Body of pancreas (tissue), 4 donors: ENCODE data around the gene CLASP1. TPM values are rescaled to one million over a fixed set of nuclear protein-coding genes. Genes with fewer than 3 reads are reported as not detected.

ENCODE experiments used
- ATAC-seq: fragments of 150-250 bp; one replicate; pipeline ENCODE4 v1.9.1; 2016
- DNase-seq, 4 donors: peaks; one replicate each; pipeline ENCODE4 v3.0.0-alpha.2; 2019
- H3K27ac ChIP-seq, 4 donors: fragments of 200-600 bp; sonication (generic); 1 replicate in 3 of 4; 2 replicates in 1 of 4; pipeline versions ENCODE4 v1.5.1 to v1.6.1; 2016 to 2019; ENCODE audit warnings: mild to moderate bottlenecking in 1 of 4, mixed read lengths in 1 of 4, moderate library complexity in 1 of 4
- H3K27me3 ChIP-seq, 2 donors: fragments of 200-600 bp; sonication (generic); one replicate each; pipeline ENCODE4 v1.6.0; 2016; ENCODE audit warnings: mild to moderate bottlenecking in 1 of 2
- H3K36me3 ChIP-seq, 2 donors: fragments of 200-600 bp; sonication (generic); replicated peaks in 1 of 2; 2 replicates each; pipeline ENCODE4 v1.5.1; 2016; ENCODE audit warnings: low read depth in 2 of 2; ENCODE audit not compliant: insufficient read depth in 1 of 2
- H3K4me1 ChIP-seq: fragments of 200-600 bp; sonication (generic); one replicate; pipeline ENCODE4 v1.6.0; 2016
- H3K4me3 ChIP-seq, 2 donors: fragments of 200-600 bp; sonication (generic); 1 replicate in 1 of 2; 2 replicates in 1 of 2; pipeline ENCODE4 v1.5.1; 2016 to 2019
- H3K9me3 ChIP-seq, 3 donors: fragments of 200-600 bp; sonication (generic); 1 replicate in 2 of 3; 2 replicates in 1 of 3; pipeline ENCODE4 v1.5.1; 2016
- POLR2A ChIP-seq, 3 donors: fragments of 450-650 bp; IDR thresholded peaks; one replicate each; pipeline ENCODE4 v1.6.1; 2016; ENCODE audit warnings: antibody characterized with exemption in 3 of 3, mild to moderate bottlenecking in 2 of 3
- WGBS, 2 donors: methylation state at CpG; one replicate each; pipeline ENCODE4 v1.1.5; 2017; 5-methylcytosine and 5-hydroxymethylcytosine counted together
- intact Hi-C: fragments of 100-400 bp; cut with DNase I; formaldehyde crosslinking; loops from one replicate; pipeline ENCODE4 v1.15.1; 2023
- total RNA-seq, 2 donors: library from RNA; depleted of rRNA; stranded (reverse); fragments of >200 nt; gene quantifications; one replicate each; pipeline ENCODE4 v1.1.0, GENCODE V29; 2016
- TF ChIP-seq, protein P1 (sequence below), 7 experiments: fragments of 450-650 bp in 4 of 7; fragments of 200-600 bp in 3 of 7; sonication (generic) in 3 of 7; IDR thresholded peaks; one replicate each; pipeline ENCODE4 v1.5.1; 2016 to 2019; ENCODE audit warnings: antibody characterized with exemption in 7 of 7

CLASP1 gene
- total RNA-seq, 2 donors from 2014 or later = 28.5 to 44.2 TPM

GRCh38 chr2:121506621-121507020 is 142.6 kb downstream of the CLASP1 start:
- WGBS, 2 donors = 87 to 93% methylated on average over 1 of the region's 1 CpG
- no peak for DNase-seq

DNA sequence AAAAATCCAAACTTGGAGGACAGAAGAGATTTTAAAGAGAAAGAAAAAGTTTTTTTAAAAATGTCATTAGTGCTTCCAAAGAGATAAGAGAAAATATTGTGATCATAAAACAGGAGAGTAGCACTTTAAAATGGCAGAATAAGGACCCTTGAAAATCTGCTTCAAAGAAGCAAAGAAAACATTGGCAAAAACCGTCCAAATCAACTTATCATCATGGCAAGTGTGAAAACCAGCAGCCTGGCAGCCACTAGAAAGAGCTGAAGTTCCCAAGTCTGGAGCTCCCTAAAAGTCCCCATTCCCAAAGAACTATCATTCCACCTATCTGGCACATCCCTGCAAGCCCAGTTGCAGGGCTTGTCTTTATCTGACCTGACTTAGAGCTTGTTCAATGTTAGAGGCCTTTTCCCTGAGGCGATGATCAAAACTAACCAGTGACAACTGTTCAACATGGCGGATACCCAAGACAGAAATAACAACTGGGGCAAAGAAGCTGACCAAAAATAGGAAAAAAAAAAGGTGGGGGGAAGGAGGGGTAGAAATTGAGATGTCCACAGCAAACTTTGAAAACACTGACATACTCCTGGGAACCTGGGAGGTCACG is 143.2 kb downstream of the CLASP1 start:
- no peak for ATAC-seq
- H3K27me3 ChIP-seq = no peaks in the 10 kb centered on the region
- no peak for TF ChIP-seq POLR2A (IDR thresholded peaks at IDR 0.05)
- TF ChIP-seq, protein P1, sequence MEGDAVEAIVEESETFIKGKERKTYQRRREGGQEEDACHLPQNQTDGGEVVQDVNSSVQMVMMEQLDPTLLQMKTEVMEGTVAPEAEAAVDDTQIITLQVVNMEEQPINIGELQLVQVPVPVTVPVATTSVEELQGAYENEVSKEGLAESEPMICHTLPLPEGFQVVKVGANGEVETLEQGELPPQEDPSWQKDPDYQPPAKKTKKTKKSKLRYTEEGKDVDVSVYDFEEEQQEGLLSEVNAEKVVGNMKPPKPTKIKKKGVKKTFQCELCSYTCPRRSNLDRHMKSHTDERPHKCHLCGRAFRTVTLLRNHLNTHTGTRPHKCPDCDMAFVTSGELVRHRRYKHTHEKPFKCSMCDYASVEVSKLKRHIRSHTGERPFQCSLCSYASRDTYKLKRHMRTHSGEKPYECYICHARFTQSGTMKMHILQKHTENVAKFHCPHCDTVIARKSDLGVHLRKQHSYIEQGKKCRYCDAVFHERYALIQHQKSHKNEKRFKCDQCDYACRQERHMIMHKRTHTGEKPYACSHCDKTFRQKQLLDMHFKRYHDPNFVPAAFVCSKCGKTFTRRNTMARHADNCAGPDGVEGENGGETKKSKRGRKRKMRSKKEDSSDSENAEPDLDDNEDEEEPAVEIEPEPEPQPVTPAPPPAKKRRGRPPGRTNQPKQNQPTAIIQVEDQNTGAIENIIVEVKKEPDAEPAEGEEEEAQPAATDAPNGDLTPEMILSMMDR (IDR thresholded peaks at IDR 0.05) = no peak
- no peaks in the 10 kb centered on the region for H3K9me3 ChIP-seq
- no peak overlapping the region for H3K27ac ChIP-seq
- no peak for DNase-seq
- intact Hi-C loops = no loop called here
- H3K36me3 ChIP-seq = peaks cover 3 to 7% of the 10 kb centered on the region in 2 donors
- 84 to 93% methylated on average over 4 of the region's 4 CpGs for WGBS, 2 donors
- no peak overlapping the region for H3K4me3 ChIP-seq
- H3K4me1 ChIP-seq = no peaks in the 10 kb centered on the region

More at GRCh38 chr2:121506621-121507020, 142.6 kb downstream of the CLASP1 start:
- no peaks in the 10 kb centered on the region for H3K27me3 ChIP-seq
- no peaks in the 10 kb centered on the region for H3K4me1 ChIP-seq
- H3K36me3 ChIP-seq = peaks cover 3 to 7% of the 10 kb centered on the region in 2 donors
- TF ChIP-seq POLR2A (IDR thresholded peaks at IDR 0.05) = no peak
- TF ChIP-seq, protein P1 (IDR thresholded peaks at IDR 0.05) = no peak
- no peaks in the 10 kb centered on the region for H3K9me3 ChIP-seq
- no peak for ATAC-seq
- H3K27ac ChIP-seq = no peak overlapping the region
- H3K4me3 ChIP-seq = no peak overlapping the region
- intact Hi-C loops = no loop called here

DNA sequence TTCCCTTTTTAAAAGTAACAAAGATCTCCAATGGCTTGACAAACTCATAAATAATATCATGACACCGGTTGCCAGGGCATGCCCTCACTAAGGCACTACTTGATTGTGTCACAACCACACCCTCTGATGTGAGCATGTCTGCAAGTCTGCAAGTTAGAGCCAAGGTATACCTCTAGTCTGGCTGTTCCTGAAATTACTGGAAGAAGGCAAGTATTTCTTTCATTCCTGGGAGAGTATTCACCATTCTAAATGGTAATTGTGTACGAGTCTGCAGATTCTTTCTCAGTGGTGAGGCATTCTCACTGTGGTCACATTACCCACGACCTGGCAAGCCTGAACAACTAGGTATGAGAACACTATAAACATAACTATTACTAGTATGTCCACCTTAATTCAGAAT is 144.3 kb downstream of the CLASP1 start:
- no peak overlapping the region for H3K4me3 ChIP-seq
- intact Hi-C loops = no loop called here
- DNase-seq (no peak), ATAC-seq (no peak)
- no peaks in the 10 kb centered on the region for H3K4me1 ChIP-seq
- TF ChIP-seq POLR2A (IDR thresholded peaks at IDR 0.05) = no peak
- TF ChIP-seq, protein P1 (IDR thresholded peaks at IDR 0.05) = no peak
- H3K9me3 ChIP-seq = no peaks in the 10 kb centered on the region
- WGBS, 2 donors = 75 to 94% methylated on average over 3 of the region's 3 CpGs
- H3K27ac ChIP-seq = no peak overlapping the region
- no peaks in the 10 kb centered on the region for H3K27me3 ChIP-seq
- peaks cover 3 to 7% of the 10 kb centered on the region in 2 donors for H3K36me3 ChIP-seq

DNA sequence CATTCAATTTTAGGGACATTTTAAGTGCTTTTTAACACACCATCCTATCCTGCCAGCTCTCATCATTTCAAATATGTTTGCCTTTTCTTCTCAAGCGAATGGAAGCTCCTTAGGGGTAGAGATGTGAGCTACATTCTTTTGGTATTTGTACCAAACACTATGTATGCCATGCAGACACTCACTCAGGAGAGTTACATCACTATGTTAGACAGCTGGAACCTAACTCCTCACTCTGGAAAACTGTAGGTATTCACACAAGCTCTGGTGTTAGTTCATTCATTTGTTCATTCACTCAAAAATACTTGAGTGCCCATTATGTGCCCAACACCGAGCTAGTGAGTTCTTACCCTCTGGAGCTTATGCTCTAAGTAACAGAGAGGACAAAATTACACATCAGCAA is 144.9 kb downstream of the CLASP1 start:
- TF ChIP-seq, protein P1 (IDR thresholded peaks at IDR 0.05) = no peak
- no peak for TF ChIP-seq POLR2A (IDR thresholded peaks at IDR 0.05)
- intact Hi-C loops = no loop called here
- no peaks in the 10 kb centered on the region for H3K27me3 ChIP-seq
- 93 to 100% methylated on average over 2 of the region's 2 CpGs for WGBS, 2 donors
- no peak overlapping the region for H3K27ac ChIP-seq
- no peaks in the 10 kb centered on the region for H3K9me3 ChIP-seq
- no peak for ATAC-seq
- H3K4me1 ChIP-seq = no peaks in the 10 kb centered on the region
- DNase-seq = no peak
- H3K4me3 ChIP-seq = no peak overlapping the region
- H3K36me3 ChIP-seq = peaks cover 3 to 7% of the 10 kb centered on the region in 2 donors

DNA sequence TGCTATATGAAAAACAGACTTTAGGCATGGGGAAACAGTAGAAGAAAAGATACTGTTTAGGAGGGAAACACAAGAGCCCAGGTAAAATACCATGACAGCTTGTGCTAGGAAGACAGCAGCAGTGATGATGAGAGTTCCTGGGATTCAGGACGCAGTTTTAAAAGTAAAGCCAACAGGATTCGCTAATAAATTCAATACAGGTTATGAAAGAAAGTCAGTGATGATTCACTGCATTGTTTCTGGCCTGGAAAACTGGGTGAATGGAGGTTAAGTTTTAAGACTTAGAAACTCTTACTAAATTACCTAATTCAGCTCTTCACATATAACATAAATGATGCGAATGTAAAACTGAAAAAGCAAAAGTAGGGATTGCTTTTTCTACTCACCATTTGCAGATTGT is 146.5 kb downstream of the CLASP1 start:
- DNase-seq = no peak
- Histone ChIP-seq H3K36me3 (peaks cover 3 to 7% of the 10 kb centered on the region in 2 donors), H3K27me3 (no peaks in the 10 kb centered on the region), H3K4me3 (no peak overlapping the region), H3K4me1 (no peaks in the 10 kb centered on the region), H3K9me3 (no peaks in the 10 kb centered on the region), H3K27ac (no peak overlapping the region)
- 95 to 99% methylated on average over 3 of the region's 3 CpGs for WGBS, 2 donors
- intact Hi-C loops = no loop called here
- no peak for TF ChIP-seq POLR2A (IDR thresholded peaks at IDR 0.05)
- TF ChIP-seq, protein P1 (IDR thresholded peaks at IDR 0.05) = no peak
- no peak for ATAC-seq
